ENCODE measurements around the gene SYNPO2. TPM values are rescaled to one million over a fixed set of nuclear protein-coding genes. Genes with fewer than 3 reads are reported as not detected.

SYNPO2 gene
- total and polyA plus RNA-seq, 3 donors from 2014 or later: 29.1 to 53.4 (median 44.3) TPM

DNA sequence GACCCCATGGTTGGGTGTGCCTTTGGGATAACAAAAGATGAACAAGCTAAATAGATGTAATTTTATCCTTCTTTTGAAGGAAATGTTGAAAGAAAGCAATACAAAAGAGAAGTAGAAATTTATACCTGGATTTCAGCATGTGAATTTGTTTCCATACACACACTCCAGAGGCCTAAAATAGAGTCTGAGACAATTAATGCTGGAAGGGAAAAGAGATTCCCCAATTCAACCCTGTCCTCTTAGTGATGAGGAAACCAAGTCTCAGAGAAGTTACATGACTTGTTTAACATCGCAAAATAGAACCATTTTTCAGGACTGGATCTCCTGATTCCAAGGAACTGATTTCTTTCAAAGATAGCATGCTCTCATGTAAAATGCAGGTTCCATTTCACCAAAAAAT lies 209.7 kb downstream of the SYNPO2 start:
- Histone ChIP-seq H3K9me3 (no peaks in the 10 kb centered on the region), H3K36me3 (ENCODE audit: low read depth, missing control alignments) (no peaks in the 10 kb centered on the region), H3K27me3 (no peaks in the 10 kb centered on the region), H3K4me3 (no peak overlapping the region), H3K4me1 (no peaks in the 10 kb centered on the region), H3K27ac (no peak overlapping the region)
- WGBS, 2 donors: 93 to 95% methylated on average over 1 of the region's 1 CpG
- no peak for DNase-seq
- TF ChIP-seq POLR2A (IDR thresholded peaks at IDR 0.05) (no peak), CTCF (IDR thresholded peaks at IDR 0.05) (no peak)
- intact Hi-C loops (cut with DNase I; ENCODE audit: low total_unique reads): no loop called here

DNA sequence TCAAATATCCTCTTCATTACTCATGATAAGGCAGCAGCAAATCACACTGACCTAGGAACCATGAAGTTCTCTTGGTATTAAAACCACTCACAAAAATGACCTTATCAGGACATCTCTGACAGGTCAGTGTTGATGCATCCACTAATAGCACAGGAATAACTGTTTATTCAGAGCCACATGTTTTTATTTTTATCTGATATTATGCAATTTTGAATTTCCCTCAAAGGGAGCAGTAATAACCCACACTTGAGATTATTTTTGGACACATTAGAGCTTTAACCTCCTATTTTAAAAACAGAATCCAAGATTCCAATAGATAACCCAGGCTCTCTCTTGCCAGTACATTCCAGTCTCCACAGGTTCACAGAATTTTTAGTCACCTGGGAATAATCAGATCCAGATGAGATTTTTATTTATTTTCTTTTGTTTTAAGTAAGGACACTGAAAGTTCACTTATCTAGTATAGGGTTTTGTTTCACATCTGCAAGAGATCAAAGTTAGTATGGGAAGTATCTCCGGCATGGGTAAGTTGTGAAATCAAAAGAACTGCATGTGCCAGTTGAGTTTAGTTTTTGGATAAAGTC lies 210.7 kb downstream of the SYNPO2 start:
- H3K27ac ChIP-seq: no peak overlapping the region
- no peaks in the 10 kb centered on the region for H3K27me3 ChIP-seq
- WGBS, 2 donors: 22 to 64% methylated on average over 1 of the region's 1 CpG
- TF ChIP-seq POLR2A (IDR thresholded peaks at IDR 0.05) (no peak), CTCF (IDR thresholded peaks at IDR 0.05) (no peak)
- no peak overlapping the region for H3K4me3 ChIP-seq
- intact Hi-C loops (cut with DNase I; ENCODE audit: low total_unique reads): no loop called here
- no peaks in the 10 kb centered on the region for H3K9me3 ChIP-seq
- DNase-seq: no peak
- H3K36me3 ChIP-seq (ENCODE audit: low read depth, missing control alignments): no peaks in the 10 kb centered on the region
- H3K4me1 ChIP-seq: no peaks in the 10 kb centered on the region

DNA sequence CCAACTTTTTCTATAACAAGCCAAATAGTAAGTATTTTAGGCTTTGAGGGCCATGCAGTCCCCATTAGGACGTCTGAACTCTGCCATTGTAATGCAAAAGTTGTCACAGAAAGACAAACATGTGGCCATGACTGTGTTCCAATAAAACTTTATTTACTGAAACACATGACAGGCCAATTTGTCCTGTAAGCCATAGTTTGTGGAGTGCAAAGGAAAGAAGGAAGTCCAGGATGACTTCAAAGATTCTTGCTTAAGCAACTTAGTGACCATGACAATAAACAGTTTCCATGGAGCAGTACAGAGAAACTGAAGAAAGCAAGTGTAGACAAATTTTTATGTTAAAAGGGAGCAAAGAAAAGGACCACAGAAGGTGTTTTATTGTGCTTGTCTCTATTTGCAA lies 212.0 kb downstream of the SYNPO2 start:
- DNase-seq: no peak
- H3K27me3 ChIP-seq: no peaks in the 10 kb centered on the region
- no peak for TF ChIP-seq POLR2A (IDR thresholded peaks at IDR 0.05)
- TF ChIP-seq CTCF (IDR thresholded peaks at IDR 0.05): no peak
- H3K4me1 ChIP-seq: no peaks in the 10 kb centered on the region
- 0 to 30% methylated on average over 1 of the region's 1 CpG for WGBS, 2 donors
- no peaks in the 10 kb centered on the region for H3K36me3 ChIP-seq (ENCODE audit: low read depth, missing control alignments)
- H3K27ac ChIP-seq: no peak overlapping the region
- intact Hi-C loops (cut with DNase I; ENCODE audit: low total_unique reads): no loop called here
- no peaks in the 10 kb centered on the region for H3K9me3 ChIP-seq
- H3K4me3 ChIP-seq: no peak overlapping the region

DNA sequence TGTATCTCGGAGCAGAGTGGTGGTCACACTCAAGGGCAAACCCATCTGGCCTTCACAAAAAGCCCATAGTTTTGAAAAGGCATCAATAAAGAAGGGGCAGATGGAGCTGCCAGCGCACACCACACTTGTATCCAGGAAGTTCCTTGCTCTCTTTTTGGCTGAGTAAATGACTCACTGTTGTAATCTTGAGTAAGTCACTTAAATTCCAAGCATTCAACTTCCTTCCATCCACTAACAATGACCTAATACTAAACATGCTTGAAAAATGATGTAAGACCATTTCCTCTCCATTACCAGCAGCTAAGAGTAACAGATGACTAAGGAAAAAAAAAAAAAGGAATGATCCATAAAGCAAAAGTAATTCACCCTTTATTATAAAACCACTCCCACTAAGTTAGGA lies 214.6 kb downstream of the SYNPO2 start:
- no peak for DNase-seq
- no peaks in the 10 kb centered on the region for H3K4me1 ChIP-seq
- no peaks in the 10 kb centered on the region for H3K36me3 ChIP-seq (ENCODE audit: low read depth, missing control alignments)
- 72 to 80% methylated on average over 2 of the region's 2 CpGs for whole genome bisulfite sequencing, 2 donors
- no peaks in the 10 kb centered on the region for H3K27me3 ChIP-seq
- intact Hi-C loops (cut with DNase I; ENCODE audit: low total_unique reads): no loop called here
- H3K9me3 ChIP-seq: no peaks in the 10 kb centered on the region
- TF ChIP-seq CTCF (IDR thresholded peaks at IDR 0.05) (no peak), POLR2A (IDR thresholded peaks at IDR 0.05) (no peak)
- H3K27ac ChIP-seq: no peak overlapping the region
- no peak overlapping the region for H3K4me3 ChIP-seq

- DNase-seq: no peak
- Histone ChIP-seq H3K27ac (no peak overlapping the region), H3K4me3 (no peak overlapping the region), H3K4me1 (no peaks in the 10 kb centered on the region), H3K36me3 (ENCODE audit: low read depth, missing control alignments) (no peaks in the 10 kb centered on the region), H3K27me3 (no peaks in the 10 kb centered on the region), H3K9me3 (no peaks in the 10 kb centered on the region)
- TF ChIP-seq POLR2A (IDR thresholded peaks at IDR 0.05): no peak
- TF ChIP-seq CTCF (IDR thresholded peaks at IDR 0.05): no peak
- WGBS, 2 donors: 82 to 91% methylated on average over 4 of the region's 4 CpGs
- intact Hi-C loops (cut with DNase I; ENCODE audit: low total_unique reads): no loop called here
Observed at GRCh38 chr4:119104644-119105273, 216.1 kb downstream of the SYNPO2 start.

All from testis (tissue), 3 donors.